ENCODE measurements around the gene SHC1. TPM values are rescaled to one million over a fixed set of nuclear protein-coding genes. Genes with fewer than 3 reads are reported as not detected.

SHC1 gene
- total RNA-seq, 1 donor from 2014 or later = 211 TPM

DNA sequence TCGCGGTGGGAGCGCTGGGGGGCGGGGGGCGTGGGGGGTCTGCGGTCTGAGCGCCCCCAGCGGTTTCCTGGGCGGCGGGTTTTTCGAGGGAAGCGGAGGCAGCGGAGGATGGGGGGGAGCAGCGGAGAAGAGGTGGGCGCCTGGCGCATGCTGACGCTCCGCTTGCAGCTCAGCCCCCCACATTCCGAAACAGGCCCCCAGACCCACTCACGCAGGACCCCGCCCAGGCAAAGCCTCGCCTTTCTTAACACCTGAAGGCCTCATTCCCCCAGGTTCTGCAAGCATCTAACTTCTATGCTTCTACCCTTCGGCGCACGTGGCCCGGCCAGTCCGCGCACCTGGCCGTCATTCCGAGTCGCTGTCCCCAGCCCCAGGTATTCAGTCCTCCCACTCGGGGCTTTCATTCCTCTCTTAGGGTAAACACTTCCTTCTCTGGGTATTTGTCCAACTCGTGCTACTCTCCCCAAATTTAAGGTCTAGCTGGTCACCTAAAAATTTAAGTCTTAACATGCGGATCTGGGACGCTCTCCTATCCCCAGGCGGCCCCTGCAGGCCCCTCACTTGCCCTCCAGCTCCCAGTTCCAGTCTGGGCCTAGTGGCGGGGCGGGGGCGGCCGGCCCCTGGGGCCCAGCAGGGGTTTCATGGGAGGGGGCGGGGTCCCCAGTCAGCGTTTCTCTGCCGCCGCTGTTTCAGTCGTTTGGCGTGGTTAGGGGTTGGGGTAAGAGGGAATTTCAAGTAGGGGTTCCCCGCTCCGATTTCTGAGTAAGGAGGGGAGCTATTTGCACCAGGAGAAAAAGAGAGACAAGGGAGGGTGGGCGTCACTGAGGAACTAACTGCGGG is 29.2 kb upstream of the SHC1 start:
- Histone ChIP-seq H3K4me3 (peak overlapping the region; percentile 92 to 94), H3K27ac (peak overlapping the region; percentile 97 to 98), H3K36me3 (no peaks in the 10 kb centered on the region), H3K9me3 (no peaks in the 10 kb centered on the region), H3K4me1 (peaks cover 14 to 22% of the 10 kb centered on the region in 2 donors), H3K27me3 (no peaks in the 10 kb centered on the region)
- intact Hi-C loops (cut with DNase I) = loop anchor here (1.0 to 5.0 kb wide), 5 partner anchors 16 to 963 kb away; partner anchors contain the start of genes ATP8B2, FLAD1, PYGO2 and SLC50A1
- DNase-seq (ENCODE audit: low spot score in 2 of 2) = no peak
- TF ChIP-seq, protein P1, sequence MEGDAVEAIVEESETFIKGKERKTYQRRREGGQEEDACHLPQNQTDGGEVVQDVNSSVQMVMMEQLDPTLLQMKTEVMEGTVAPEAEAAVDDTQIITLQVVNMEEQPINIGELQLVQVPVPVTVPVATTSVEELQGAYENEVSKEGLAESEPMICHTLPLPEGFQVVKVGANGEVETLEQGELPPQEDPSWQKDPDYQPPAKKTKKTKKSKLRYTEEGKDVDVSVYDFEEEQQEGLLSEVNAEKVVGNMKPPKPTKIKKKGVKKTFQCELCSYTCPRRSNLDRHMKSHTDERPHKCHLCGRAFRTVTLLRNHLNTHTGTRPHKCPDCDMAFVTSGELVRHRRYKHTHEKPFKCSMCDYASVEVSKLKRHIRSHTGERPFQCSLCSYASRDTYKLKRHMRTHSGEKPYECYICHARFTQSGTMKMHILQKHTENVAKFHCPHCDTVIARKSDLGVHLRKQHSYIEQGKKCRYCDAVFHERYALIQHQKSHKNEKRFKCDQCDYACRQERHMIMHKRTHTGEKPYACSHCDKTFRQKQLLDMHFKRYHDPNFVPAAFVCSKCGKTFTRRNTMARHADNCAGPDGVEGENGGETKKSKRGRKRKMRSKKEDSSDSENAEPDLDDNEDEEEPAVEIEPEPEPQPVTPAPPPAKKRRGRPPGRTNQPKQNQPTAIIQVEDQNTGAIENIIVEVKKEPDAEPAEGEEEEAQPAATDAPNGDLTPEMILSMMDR (IDR thresholded peaks at IDR 0.05) = no peak

DNA sequence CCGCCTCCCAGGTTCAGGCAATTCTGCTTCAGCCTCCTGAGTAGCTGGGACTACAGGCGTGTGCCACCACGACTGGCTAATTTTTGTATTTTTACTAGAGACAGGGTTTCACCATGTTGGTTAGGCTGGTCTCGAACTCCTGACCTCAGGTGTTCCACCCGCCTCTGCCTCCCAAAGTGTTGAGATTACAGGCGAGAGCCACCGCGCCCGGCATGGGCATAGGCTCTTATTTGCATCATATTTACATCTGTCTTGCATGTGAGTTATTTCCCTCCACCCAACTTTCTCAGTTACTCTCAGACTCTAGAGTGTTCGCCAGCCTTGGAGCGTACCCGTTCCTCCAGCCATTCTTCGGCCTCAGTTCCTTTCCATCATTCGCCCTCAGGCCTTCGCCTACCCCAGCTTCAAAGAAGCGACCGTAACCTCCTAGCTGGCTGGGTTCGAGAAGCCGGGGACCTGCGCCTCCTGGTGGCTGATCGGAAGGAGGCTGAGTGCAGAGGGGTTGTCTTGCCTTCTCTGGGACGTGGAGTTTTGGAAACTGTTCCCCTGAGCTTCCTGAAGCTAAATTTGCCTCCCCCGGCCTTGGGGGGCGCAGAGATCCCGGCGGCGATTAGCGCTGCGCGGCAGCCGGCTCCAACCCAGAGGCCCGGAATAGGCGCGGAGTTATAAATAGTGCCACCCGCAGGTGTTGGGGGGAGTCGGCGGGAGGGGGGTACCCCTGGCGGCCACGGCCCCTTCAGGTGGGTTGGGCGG is 28.4 kb upstream of the SHC1 start:
- Histone ChIP-seq H3K9me3 (no peaks in the 10 kb centered on the region), H3K4me1 (peaks cover 7 to 17% of the 10 kb centered on the region in 2 donors), H3K4me3 (peak overlapping the region; percentile 92 to 94), H3K36me3 (no peaks in the 10 kb centered on the region), H3K27me3 (no peaks in the 10 kb centered on the region), H3K27ac (peak overlapping the region; percentile 97 to 98)
- DNase-seq (ENCODE audit: low spot score in 2 of 2) = peak in 1 of 2 donors; percentile 76
- TF ChIP-seq, protein P1 (IDR thresholded peaks at IDR 0.05) = peak; percentile 67 to 81 (median 78)
- intact Hi-C loops (cut with DNase I) = no loop called here

DNA sequence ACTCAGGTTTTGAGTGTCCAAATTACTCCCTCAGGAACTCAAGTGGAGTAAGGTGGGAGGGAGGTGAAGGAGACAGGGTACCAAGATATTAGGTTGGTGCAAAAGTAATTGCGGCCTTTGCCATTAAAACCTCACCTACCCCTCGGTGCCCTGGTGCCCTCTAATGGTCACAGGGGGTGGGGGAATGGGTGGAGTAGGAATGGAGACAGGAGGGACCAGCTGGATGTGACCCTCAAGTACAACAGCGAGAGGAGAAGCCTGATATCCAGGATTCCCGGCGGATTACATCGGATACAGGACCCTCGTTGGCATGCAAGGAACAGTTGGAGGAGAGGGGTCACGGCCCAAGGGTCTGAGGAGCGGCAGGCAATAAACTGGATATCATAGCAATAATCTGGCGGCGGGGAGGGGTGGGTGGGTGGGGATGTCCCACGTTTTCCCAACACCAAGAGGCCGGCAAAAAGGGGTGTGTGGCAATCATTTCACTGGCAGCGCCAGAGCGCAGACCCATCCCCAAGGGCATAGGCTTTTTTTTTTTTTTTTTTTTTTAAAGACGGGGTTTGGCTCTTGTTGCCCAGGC is 27.7 kb upstream of the SHC1 start:
- Histone ChIP-seq H3K27ac (no peak overlapping the region), H3K9me3 (no peaks in the 10 kb centered on the region), H3K36me3 (no peaks in the 10 kb centered on the region), H3K4me3 (no peak overlapping the region), H3K27me3 (no peaks in the 10 kb centered on the region), H3K4me1 (peaks cover 7 to 17% of the 10 kb centered on the region in 2 donors)
- intact Hi-C loops (cut with DNase I) = no loop called here
- TF ChIP-seq, protein P1 (IDR thresholded peaks at IDR 0.05) = no peak
- no peak for DNase-seq (ENCODE audit: low spot score in 2 of 2)

DNA sequence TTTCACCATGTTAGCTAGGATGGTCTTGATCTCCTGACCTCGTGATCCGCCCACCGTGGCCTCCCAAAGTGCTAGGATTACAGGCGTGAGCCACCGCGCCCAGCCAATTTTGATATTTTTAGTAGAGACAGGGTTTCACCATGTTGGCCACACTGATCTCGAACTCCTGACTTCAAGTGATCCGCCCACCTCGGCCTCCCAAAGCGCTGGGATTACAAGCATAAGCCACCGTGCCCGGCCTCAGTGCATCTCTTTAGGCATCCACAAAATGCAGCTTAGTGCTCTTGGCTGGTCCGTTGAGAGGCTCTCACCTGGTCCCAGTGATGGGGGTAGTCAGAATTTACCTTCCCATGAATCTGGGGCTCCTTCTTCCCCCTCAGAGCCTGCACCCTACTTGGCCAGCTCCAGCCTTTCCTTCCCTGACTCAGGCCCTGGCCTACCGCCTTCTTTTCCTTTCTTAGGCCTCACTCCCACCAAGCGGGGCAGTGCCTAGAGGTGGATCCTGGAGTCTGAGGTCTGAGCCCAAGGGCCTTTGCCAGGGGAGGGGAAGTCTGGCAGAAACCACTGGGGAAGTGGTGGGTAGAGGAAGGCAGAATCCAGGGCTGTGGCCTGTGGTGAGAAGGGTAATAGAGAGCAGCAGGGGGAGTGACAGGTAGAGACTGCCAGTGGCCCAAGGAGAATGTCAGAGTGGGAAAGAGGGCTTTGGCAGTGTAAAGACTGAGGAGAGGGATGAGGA is 26.6 kb upstream of the SHC1 start:
- Histone ChIP-seq H3K36me3 (no peaks in the 10 kb centered on the region), H3K9me3 (no peaks in the 10 kb centered on the region), H3K27ac (no peak overlapping the region), H3K27me3 (no peaks in the 10 kb centered on the region), H3K4me1 (peaks cover 7 to 17% of the 10 kb centered on the region in 2 donors), H3K4me3 (no peak overlapping the region)
- intact Hi-C loops (cut with DNase I) = no loop called here
- DNase-seq (ENCODE audit: low spot score in 2 of 2) = no peak
- TF ChIP-seq, protein P1 (IDR thresholded peaks at IDR 0.05) = no peak
